ENCODE measurements around the gene DPF3. TPM values are rescaled to one million over a fixed set of nuclear protein-coding genes. Genes with fewer than 3 reads are reported as not detected.

DPF3 gene
- total and polyA plus RNA-seq, 2 of the 13 experiments (the other 11 are each of a cell fraction or from before 2014, with no cell fraction given): 0.09 to 0.60 TPM

GRCh38 chr14:72815430-72815829 lies 78.5 kb downstream of the DPF3 start (continued):
- TF ChIP-seq, protein P1, sequence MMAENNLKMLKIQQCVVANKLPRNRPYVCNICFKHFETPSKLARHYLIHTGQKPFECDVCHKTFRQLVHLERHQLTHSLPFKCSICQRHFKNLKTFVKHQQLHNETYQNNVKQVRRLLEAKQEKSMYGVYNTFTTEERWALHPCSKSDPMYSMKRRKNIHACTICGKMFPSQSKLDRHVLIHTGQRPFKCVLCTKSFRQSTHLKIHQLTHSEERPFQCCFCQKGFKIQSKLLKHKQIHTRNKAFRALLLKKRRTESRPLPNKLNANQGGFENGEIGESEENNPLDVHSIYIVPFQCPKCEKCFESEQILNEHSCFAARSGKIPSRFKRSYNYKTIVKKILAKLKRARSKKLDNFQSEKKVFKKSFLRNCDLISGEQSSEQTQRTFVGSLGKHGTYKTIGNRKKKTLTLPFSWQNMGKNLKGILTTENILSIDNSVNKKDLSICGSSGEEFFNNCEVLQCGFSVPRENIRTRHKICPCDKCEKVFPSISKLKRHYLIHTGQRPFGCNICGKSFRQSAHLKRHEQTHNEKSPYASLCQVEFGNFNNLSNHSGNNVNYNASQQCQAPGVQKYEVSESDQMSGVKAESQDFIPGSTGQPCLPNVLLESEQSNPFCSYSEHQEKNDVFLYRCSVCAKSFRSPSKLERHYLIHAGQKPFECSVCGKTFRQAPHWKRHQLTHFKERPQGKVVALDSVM (CRISPR knock-in tag; IDR thresholded peaks at IDR 0.05): no peak

- Histone ChIP-seq H3K27ac (ENCODE audit: extremely low read length, insufficient read depth, low read length) (no peak overlapping the region), H3K4me1 (ENCODE audit: insufficient read depth, low read length) (0 out of 2 replicates have a peak, but pooled peaks cover 13% of the 10 kb centered on the region), H3K4me2 (ENCODE audit: low read depth, low read length) (peak overlapping the region; percentile 51; the same call in 1 of the 2 replicates), H3K36me3 (replicated peaks in 1 of 2; ENCODE audit: control insufficient read depth in 1 of 2, insufficient read depth in 2 of 2, low read length in 2 of 2) (no peaks in the 10 kb centered on the region), H2AFZ (ENCODE audit: low read length) (no peak overlapping the region), H3K9ac (ENCODE audit: insufficient read depth, low read depth, low read length) (no peak overlapping the region), H3K79me2 (ENCODE audit: insufficient read depth, low read length) (no peaks in the 10 kb centered on the region), H4K20me1 (ENCODE audit: insufficient read depth, low read length) (no peaks in the 10 kb centered on the region), H3K9me3 (ENCODE audit: low read length) (no peaks in the 10 kb centered on the region), H3K27me3 (ENCODE audit: control insufficient read depth in 1 of 2, insufficient read depth in 2 of 2, low read length in 2 of 2) (peaks cover 5 to 12% of the 10 kb centered on the region in 2 experiments; a peak in 4 of 5 replicates), H3K4me3 (replicated peaks in 1 of 3; ENCODE audit: insufficient read depth in 1 of 3, low read depth in 2 of 3, low read length in 3 of 3) (peak overlapping the region in 1 of 3 experiments; percentile 23; a peak in 1 of 6 replicates)
- DNase-seq (ENCODE audit: low spot score) (no peak), ATAC-seq (peak; percentile 53), FAIRE-seq (no peak)
- in situ Hi-C loops (cut with HindIII; ENCODE audit: extremely low pct_ligation_motif_present, low pct_unique_long_range_greater_than_20kb) (no loop called here), intact Hi-C loops (cut with micrococcal nuclease; ENCODE audit: unreplicated experiment) (loop anchor here (10.0 kb wide), 1 partner anchor 298 kb away; no protein-coding TSS in a partner anchor)
- 21% methylated on average over 13 of the region's 17 CpGs for WGBS (ENCODE audit: low lambda C conversion rate)
- BruUV-seq (replicated peaks): no TSS peak
- ChIA-PET POLR2A (no interaction called here), CTCF (ENCODE audit: low intra/inter-chr PET ratio, low total read pairs) (no interaction called here)
- TF ChIP-seq EEA1 (CRISPR knock-in tag; IDR thresholded peaks at IDR 0.05; ENCODE audit: borderline replicate concordance) (no peak), NFKBIZ (CRISPR knock-in tag; IDR thresholded peaks at IDR 0.05) (no peak), HIC2 (CRISPR knock-in tag; IDR thresholded peaks at IDR 0.05; ENCODE audit: low read depth) (0 out of 2 replicates have a peak, but pooled peaks have one; percentile 25), TCF7L2 (IDR thresholded peaks at IDR 0.05; ENCODE audit: low read depth, low read length) (no peak), ATF7 (IDR thresholded peaks at IDR 0.05) (peak; percentile 96), ATF7 (CRISPR knock-in tag; IDR thresholded peaks at IDR 0.05) (no peak), ZBTB20 (CRISPR knock-in tag; IDR thresholded peaks at IDR 0.05; ENCODE audit: borderline replicate concordance, low read depth) (no peak), POGK (CRISPR knock-in tag; conservative IDR thresholded peaks at IDR 0.05) (no peak), HNRNPL (IDR thresholded peaks at IDR 0.05; ENCODE audit: low read depth, low read length) (peak; percentile 92), HDAC1 (CRISPR knock-in tag; IDR thresholded peaks at IDR 0.05) (no peak), ZFP82 (CRISPR knock-in tag; IDR thresholded peaks at IDR 0.05; ENCODE audit: borderline replicate concordance) (no peak), RCOR2 (CRISPR knock-in tag; IDR thresholded peaks at IDR 0.05) (no peak), ZNF784 (CRISPR knock-in tag; IDR thresholded peaks at IDR 0.05; ENCODE audit: borderline replicate concordance) (no peak)
These were observed 81.5 kb downstream of the DPF3 start for GRCh38 chr14:72812292-72812851.
